Stimulated activated CD4-positive, alpha-beta T cell treated with anti-CD3 and anti-CD28 coated beads, TNF-alpha, amount 100 ng/mL, for 24 hours (primary cell): ENCODE results near the gene C10orf53.

Experiments used
- DNase-seq, 3 experiments: peaks; one replicate each; pipeline ENCODE4 v3.0.0-alpha.2; 2020; ENCODE audit warnings: low read depth in 3 of 3

The C10orf53 gene

GRCh38 chr10:49737474-49738201 is 58.2 kb downstream of the C10orf53 start:
- DNase-seq: no peak

- DNase-seq: no peak
These were observed 59.3 kb downstream of the C10orf53 start for GRCh38 chr10:49738616-49739360.

- no peak for DNase-seq
These were observed 60.0 kb downstream of the C10orf53 start for GRCh38 chr10:49739426-49739825.

- DNase-seq: no peak
These were observed 61.1 kb downstream of the C10orf53 start for GRCh38 chr10:49740346-49741107.

- no peak for DNase-seq
These were observed 61.9 kb downstream of the C10orf53 start for GRCh38 chr10:49741108-49741995.

GRCh38 chr10:49742683-49743463 is 63.4 kb downstream of the C10orf53 start:
- DNase-seq: no peak

GRCh38 chr10:49743464-49744075 is 64.1 kb downstream of the C10orf53 start:
- DNase-seq: no peak

GRCh38 chr10:49744091-49744685 is 64.7 kb downstream of the C10orf53 start:
- no peak for DNase-seq

GRCh38 chr10:49744924-49745605 is 65.6 kb downstream of the C10orf53 start:
- no peak for DNase-seq

- DNase-seq: no peak
These were observed 66.3 kb downstream of the C10orf53 start for GRCh38 chr10:49745756-49746155.

- DNase-seq: no peak
These were observed 67.3 kb downstream of the C10orf53 start for GRCh38 chr10:49746626-49747302.
